Muscle of back (tissue), 11 donors: ENCODE measurements around the gene CELF5. TPM values are rescaled to one million over a fixed set of nuclear protein-coding genes. Genes with fewer than 3 reads are reported as not detected.
"Not testable (repeated sequence)": the region's sequence is repeated elsewhere in the genome, so short reads cannot be mapped to it uniquely, and the experiment has no call there.

ENCODE experiments used
- DNase-seq, 3 donors: peaks; one replicate each; pipeline versions ENCODE4 v3.0.0 to v3.0.0-alpha.2; 2013
- polyA plus RNA-seq, 10 donors: library from polyadenylated mRNA; unstranded; fragments of 120-200 nt; gene quantifications; one replicate each; pipeline ENCODE4 v1.2.1, GENCODE V29; 2013; ENCODE audit not compliant: insufficient read length in 10 of 10

Gene CELF5
- polyA plus RNA-seq, 10 donors: 0.08 to 0.58 (median 0.39) TPM

GRCh38 chr19:3206216-3206953 lies 18.1 kb upstream of the CELF5 start:
- DNase-seq: no peak

- no peak for DNase-seq
Measured at GRCh38 chr19:3207461-3208242, 16.8 kb upstream of the CELF5 start.

- DNase-seq: no peak
Measured at GRCh38 chr19:3208317-3209207, 15.9 kb upstream of the CELF5 start.

GRCh38 chr19:3210347-3211017 lies 14.0 kb upstream of the CELF5 start:
- peak in 2 of 3 donors; percentile 12 to 31 for DNase-seq

- DNase-seq: no peak
Measured at GRCh38 chr19:3211191-3211590, 13.3 kb upstream of the CELF5 start.

GRCh38 chr19:3213159-3213558 lies 11.3 kb upstream of the CELF5 start:
- DNase-seq: no peak

- no peak for DNase-seq
Measured at GRCh38 chr19:3216874-3217273, 7.6 kb upstream of the CELF5 start.

GRCh38 chr19:3220576-3220975 lies 3.9 kb upstream of the CELF5 start:
- DNase-seq: no peak

- not testable (repeated sequence) for DNase-seq
Measured at GRCh38 chr19:3221576-3221975, 2.9 kb upstream of the CELF5 start.

GRCh38 chr19:3222709-3223108 lies 1.8 kb upstream of the CELF5 start:
- DNase-seq: no peak

GRCh38 chr19:3225169-3225485 lies 666 bp downstream of the CELF5 start:
- no peak for DNase-seq

GRCh38 chr19:3225677-3226093 lies 1.2 kb downstream of the CELF5 start:
- DNase-seq: no peak

- DNase-seq: no peak
Measured at GRCh38 chr19:3227054-3227626, 2.7 kb downstream of the CELF5 start.

- DNase-seq: no peak
Measured at GRCh38 chr19:3229346-3229743, 4.9 kb downstream of the CELF5 start.

- no peak for DNase-seq
Measured at GRCh38 chr19:3229888-3230496, 5.5 kb downstream of the CELF5 start.

- no peak for DNase-seq
Measured at GRCh38 chr19:3231288-3231687, 6.8 kb downstream of the CELF5 start.

- no peak for DNase-seq
Measured at GRCh38 chr19:3233116-3233515, 8.7 kb downstream of the CELF5 start.

- no peak for DNase-seq
Measured at GRCh38 chr19:3233831-3234230, 9.4 kb downstream of the CELF5 start.

- no peak for DNase-seq
Measured at GRCh38 chr19:3234800-3235199, 10.3 kb downstream of the CELF5 start.

- not testable (repeated sequence) for DNase-seq
Measured at GRCh38 chr19:3235604-3236003, 11.1 kb downstream of the CELF5 start.

- DNase-seq: no peak
Measured at GRCh38 chr19:3236272-3236671, 11.8 kb downstream of the CELF5 start.
